ENCODE data around the gene RIMS4. TPM values are rescaled to one million over a fixed set of nuclear protein-coding genes. Genes with fewer than 3 reads are reported as not detected.

RIMS4 gene
- total RNA-seq, 1 experiment from 2014 or later = 4.0 TPM

DNA sequence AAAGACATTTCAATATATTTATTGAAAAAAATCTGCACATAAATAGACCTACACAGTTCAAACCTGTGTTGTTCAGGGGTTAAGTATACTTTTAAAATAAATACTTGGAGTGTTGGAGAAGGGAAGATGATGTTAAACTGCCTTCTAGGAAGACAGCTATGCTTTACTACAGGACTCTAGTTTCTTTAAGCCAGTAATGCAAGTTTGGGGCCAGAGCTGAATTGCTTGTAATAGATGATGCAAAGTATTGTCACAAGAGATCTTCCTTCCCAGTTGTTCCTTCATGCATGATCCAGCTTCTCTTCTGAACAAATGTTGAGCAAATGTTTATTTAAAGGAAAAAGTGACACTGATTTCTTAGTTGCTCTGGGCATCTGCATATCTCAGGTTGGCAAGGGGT lies 20.2 kb upstream of the RIMS4 start:
- BruUV-seq (replicated peaks) = no TSS peak
- DNase-seq (ENCODE audit: low read depth, low spot score) (no peak), ATAC-seq (no peak)
- in situ Hi-C loops (cut with HindIII; ENCODE audit: low pct_unique_long_range_greater_than_20kb, low sequenced_read_pairs) = no loop called here
- no peak overlapping the region for H3K27ac ChIP-seq (ENCODE audit: low read length)
- intact Hi-C loops (cut with micrococcal nuclease; ENCODE audit: unreplicated experiment) = no loop called here
- H3K4me3 ChIP-seq (ENCODE audit: low read depth in 2 of 2, low read length in 2 of 2) = no peak overlapping the region
- ChIA-PET POLR2A (no interaction called here), CTCF (no interaction called here)
- TF ChIP-seq SIN3A (IDR thresholded peaks at IDR 0.05; ENCODE audit: borderline replicate concordance, insufficient read depth, low read depth, low read length) (no peak), TCF7L2 (IDR thresholded peaks at IDR 0.05; ENCODE audit: low read depth, low read length) (no peak), POLR2AphosphoS5 (IDR thresholded peaks at IDR 0.05; ENCODE audit: low read depth, low read length) (no peak)
- TF ChIP-seq, protein P1, sequence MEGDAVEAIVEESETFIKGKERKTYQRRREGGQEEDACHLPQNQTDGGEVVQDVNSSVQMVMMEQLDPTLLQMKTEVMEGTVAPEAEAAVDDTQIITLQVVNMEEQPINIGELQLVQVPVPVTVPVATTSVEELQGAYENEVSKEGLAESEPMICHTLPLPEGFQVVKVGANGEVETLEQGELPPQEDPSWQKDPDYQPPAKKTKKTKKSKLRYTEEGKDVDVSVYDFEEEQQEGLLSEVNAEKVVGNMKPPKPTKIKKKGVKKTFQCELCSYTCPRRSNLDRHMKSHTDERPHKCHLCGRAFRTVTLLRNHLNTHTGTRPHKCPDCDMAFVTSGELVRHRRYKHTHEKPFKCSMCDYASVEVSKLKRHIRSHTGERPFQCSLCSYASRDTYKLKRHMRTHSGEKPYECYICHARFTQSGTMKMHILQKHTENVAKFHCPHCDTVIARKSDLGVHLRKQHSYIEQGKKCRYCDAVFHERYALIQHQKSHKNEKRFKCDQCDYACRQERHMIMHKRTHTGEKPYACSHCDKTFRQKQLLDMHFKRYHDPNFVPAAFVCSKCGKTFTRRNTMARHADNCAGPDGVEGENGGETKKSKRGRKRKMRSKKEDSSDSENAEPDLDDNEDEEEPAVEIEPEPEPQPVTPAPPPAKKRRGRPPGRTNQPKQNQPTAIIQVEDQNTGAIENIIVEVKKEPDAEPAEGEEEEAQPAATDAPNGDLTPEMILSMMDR (IDR thresholded peaks at IDR 0.05) = no peak
- TF ChIP-seq, protein P2, sequence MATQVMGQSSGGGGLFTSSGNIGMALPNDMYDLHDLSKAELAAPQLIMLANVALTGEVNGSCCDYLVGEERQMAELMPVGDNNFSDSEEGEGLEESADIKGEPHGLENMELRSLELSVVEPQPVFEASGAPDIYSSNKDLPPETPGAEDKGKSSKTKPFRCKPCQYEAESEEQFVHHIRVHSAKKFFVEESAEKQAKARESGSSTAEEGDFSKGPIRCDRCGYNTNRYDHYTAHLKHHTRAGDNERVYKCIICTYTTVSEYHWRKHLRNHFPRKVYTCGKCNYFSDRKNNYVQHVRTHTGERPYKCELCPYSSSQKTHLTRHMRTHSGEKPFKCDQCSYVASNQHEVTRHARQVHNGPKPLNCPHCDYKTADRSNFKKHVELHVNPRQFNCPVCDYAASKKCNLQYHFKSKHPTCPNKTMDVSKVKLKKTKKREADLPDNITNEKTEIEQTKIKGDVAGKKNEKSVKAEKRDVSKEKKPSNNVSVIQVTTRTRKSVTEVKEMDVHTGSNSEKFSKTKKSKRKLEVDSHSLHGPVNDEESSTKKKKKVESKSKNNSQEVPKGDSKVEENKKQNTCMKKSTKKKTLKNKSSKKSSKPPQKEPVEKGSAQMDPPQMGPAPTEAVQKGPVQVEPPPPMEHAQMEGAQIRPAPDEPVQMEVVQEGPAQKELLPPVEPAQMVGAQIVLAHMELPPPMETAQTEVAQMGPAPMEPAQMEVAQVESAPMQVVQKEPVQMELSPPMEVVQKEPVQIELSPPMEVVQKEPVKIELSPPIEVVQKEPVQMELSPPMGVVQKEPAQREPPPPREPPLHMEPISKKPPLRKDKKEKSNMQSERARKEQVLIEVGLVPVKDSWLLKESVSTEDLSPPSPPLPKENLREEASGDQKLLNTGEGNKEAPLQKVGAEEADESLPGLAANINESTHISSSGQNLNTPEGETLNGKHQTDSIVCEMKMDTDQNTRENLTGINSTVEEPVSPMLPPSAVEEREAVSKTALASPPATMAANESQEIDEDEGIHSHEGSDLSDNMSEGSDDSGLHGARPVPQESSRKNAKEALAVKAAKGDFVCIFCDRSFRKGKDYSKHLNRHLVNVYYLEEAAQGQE (IDR thresholded peaks at IDR 0.05; ENCODE audit: insufficient read depth in 1 of 2, low read depth in 2 of 2, low read length in 1 of 2) = no peak
- H3K4me1 ChIP-seq (ENCODE audit: control insufficient read depth, insufficient read depth, low read length) = no peaks in the 10 kb centered on the region
- no peaks in the 10 kb centered on the region for H3K9me3 ChIP-seq (ENCODE audit: control insufficient read depth, insufficient read depth, low read depth, low read length)
- no peaks in the 10 kb centered on the region for H3K36me3 ChIP-seq (ENCODE audit: control insufficient read depth, insufficient read depth, low read length)
- peaks cover 3% of the 10 kb centered on the region; the same call in 1 of the 2 replicates for H3K27me3 ChIP-seq (ENCODE audit: control insufficient read depth, insufficient read depth, low read length)

- in situ Hi-C loops (cut with HindIII; ENCODE audit: low pct_unique_long_range_greater_than_20kb, low sequenced_read_pairs) = no loop called here
- Histone ChIP-seq H3K4me3 (ENCODE audit: low read depth in 2 of 2, low read length in 2 of 2) (no peak overlapping the region), H3K36me3 (ENCODE audit: control insufficient read depth, insufficient read depth, low read length) (no peaks in the 10 kb centered on the region), H3K27ac (ENCODE audit: low read length) (no peak overlapping the region), H3K9me3 (ENCODE audit: control insufficient read depth, insufficient read depth, low read depth, low read length) (no peaks in the 10 kb centered on the region), H3K27me3 (ENCODE audit: control insufficient read depth, insufficient read depth, low read length) (peaks cover 3% of the 10 kb centered on the region; the same call in 1 of the 2 replicates), H3K4me1 (ENCODE audit: control insufficient read depth, insufficient read depth, low read length) (no peaks in the 10 kb centered on the region)
- ChIA-PET CTCF (no interaction called here), POLR2A (interaction anchor here (0.7 kb wide), 1 partner anchor 56 kb away, joined by 3 read pairs; the partner anchor contains the start of gene YWHAB)
- DNase-seq (ENCODE audit: low read depth, low spot score) (no peak), ATAC-seq (no peak)
- BruUV-seq (replicated peaks) = no TSS peak
- TF ChIP-seq, protein P2 (IDR thresholded peaks at IDR 0.05; ENCODE audit: insufficient read depth in 1 of 2, low read depth in 2 of 2, low read length in 1 of 2) = no peak
- TF ChIP-seq SIN3A (IDR thresholded peaks at IDR 0.05; ENCODE audit: borderline replicate concordance, insufficient read depth, low read depth, low read length) = no peak
- TF ChIP-seq POLR2AphosphoS5 (IDR thresholded peaks at IDR 0.05; ENCODE audit: low read depth, low read length) = no peak
- TF ChIP-seq, protein P1 (IDR thresholded peaks at IDR 0.05) = no peak
- TF ChIP-seq TCF7L2 (IDR thresholded peaks at IDR 0.05; ENCODE audit: low read depth, low read length) = no peak
- intact Hi-C loops (cut with micrococcal nuclease; ENCODE audit: unreplicated experiment) = no loop called here
These were observed 19.3 kb upstream of the RIMS4 start for GRCh38 chr20:44829688-44830087.
